Measurements from ENCODE around the gene TYK2.

The TYK2 gene

GRCh38 chr19:10305139-10305806 is 75.1 kb downstream of the TYK2 start:
- DNase-seq = peak; percentile 84

Measured in HCEC 1CT (cell line).